Measurements from ENCODE around the gene WDR53.

DNA sequence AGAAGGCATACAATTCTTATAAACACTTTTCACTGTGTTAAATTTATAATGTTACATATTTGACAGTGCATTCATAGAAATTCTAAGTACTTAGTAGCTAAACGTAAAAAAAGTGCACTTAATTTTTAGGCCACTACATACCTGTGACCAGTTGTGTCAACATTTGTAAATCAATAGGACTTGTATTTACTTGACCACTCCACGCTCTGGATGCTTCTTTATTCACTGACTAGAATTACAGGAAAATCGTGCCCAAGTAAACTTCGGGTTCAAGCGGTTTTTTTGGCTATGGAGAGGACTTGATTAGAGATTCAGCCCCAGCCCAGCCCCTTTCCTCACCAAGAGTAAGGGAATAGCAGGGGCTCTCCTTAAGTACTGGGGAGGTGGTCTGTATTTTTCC, 21.8 kb downstream of the WDR53 start:
- TF ChIP-seq, protein P1, sequence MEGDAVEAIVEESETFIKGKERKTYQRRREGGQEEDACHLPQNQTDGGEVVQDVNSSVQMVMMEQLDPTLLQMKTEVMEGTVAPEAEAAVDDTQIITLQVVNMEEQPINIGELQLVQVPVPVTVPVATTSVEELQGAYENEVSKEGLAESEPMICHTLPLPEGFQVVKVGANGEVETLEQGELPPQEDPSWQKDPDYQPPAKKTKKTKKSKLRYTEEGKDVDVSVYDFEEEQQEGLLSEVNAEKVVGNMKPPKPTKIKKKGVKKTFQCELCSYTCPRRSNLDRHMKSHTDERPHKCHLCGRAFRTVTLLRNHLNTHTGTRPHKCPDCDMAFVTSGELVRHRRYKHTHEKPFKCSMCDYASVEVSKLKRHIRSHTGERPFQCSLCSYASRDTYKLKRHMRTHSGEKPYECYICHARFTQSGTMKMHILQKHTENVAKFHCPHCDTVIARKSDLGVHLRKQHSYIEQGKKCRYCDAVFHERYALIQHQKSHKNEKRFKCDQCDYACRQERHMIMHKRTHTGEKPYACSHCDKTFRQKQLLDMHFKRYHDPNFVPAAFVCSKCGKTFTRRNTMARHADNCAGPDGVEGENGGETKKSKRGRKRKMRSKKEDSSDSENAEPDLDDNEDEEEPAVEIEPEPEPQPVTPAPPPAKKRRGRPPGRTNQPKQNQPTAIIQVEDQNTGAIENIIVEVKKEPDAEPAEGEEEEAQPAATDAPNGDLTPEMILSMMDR (IDR thresholded peaks at IDR 0.05; ENCODE audit: low read depth, low read length): no peak
- TF ChIP-seq POLR2A (IDR thresholded peaks at IDR 0.05; ENCODE audit: extremely low read depth, insufficient read length): no peak
- TF ChIP-seq, protein P2, sequence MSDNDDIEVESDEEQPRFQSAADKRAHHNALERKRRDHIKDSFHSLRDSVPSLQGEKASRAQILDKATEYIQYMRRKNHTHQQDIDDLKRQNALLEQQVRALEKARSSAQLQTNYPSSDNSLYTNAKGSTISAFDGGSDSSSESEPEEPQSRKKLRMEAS (IDR thresholded peaks at IDR 0.05; ENCODE audit: low read depth, low read length): no peak
- no peak for TF ChIP-seq MYC (IDR thresholded peaks at IDR 0.05; ENCODE audit: low read depth, low read length)

All from NB4 (cell line).